Pancreas (tissue), 10 donors: ENCODE data around the gene SPOPL. TPM values are rescaled to one million over a fixed set of nuclear protein-coding genes. Genes with fewer than 3 reads are reported as not detected.
"Not testable (repeated sequence)": the region's sequence is repeated elsewhere in the genome, so short reads cannot be mapped to it uniquely, and the experiment has no call there.

Experiments
- ATAC-seq, 4 donors: fragments of 200-7000 bp; cut with Tn5 transposase; one replicate each; pipeline versions ENCODE4 v1.8.0 to v1.9.1; 2020; ENCODE audit warnings: mild to moderate bottlenecking in 4 of 4, moderate library complexity in 4 of 4
- DNase-seq, 6 donors: peaks; one replicate each; pipeline ENCODE4 v3.0.0-alpha.2; 2020
- FAIRE-seq: peaks from 2 replicates; lab custom pipeline; 2012; peaks lifted over from hg19 to GRCh38; lab: Jason Lieb, UNC
- H3K27ac ChIP-seq, 4 donors: fragments of 200-600 bp; sonication (generic); 1 replicate in 3 of 4; 2 replicates in 1 of 4; pipeline versions ENCODE4 v1.5.0 to v1.8.0; 2020
- H3K27me3 ChIP-seq, 4 donors: fragments of 200-600 bp; one replicate each; pipeline ENCODE4 v1.8.0; 2021
- H3K36me3 ChIP-seq, 3 donors: fragments of 200-600 bp; sonication (generic) in 1 of 3; one replicate each; pipeline versions ENCODE4 v1.5.0 to v1.8.0; 2020 to 2021
- H3K4me1 ChIP-seq, 3 donors: fragments of 200-600 bp; one replicate each; pipeline ENCODE4 v1.8.0; 2021
- H3K4me3 ChIP-seq, 4 donors: fragments of 200-600 bp; sonication (generic) in 2 of 4; one replicate each; pipeline versions ENCODE4 v1.5.0 to v1.8.0; 2020 to 2021
- H3K9me3 ChIP-seq, 4 donors: fragments of 200-600 bp; one replicate each; pipeline ENCODE4 v1.8.0; 2021
- WGBS, 2 donors: extraction: QIAGEN DNeasy Blood & Tissue Kit; methylation state at CpG; one replicate each; pipeline ENCODE4 v1.1.7; 2013; 5-methylcytosine and 5-hydroxymethylcytosine counted together
- intact Hi-C, 3 donors: fragments of 100-400 bp; cut with DNase I; formaldehyde crosslinking; loops; one replicate each; pipeline versions ENCODE4 v1.11.1 to v1.14.2; 2022
- polyA plus RNA-seq, 2 donors: library from polyadenylated mRNA; stranded (reverse); fragments of 200-250 nt; gene quantifications; one replicate each; pipeline ENCODE4 v1.2.3, GENCODE V29; 2013
- total RNA-seq, 6 donors: library from RNA; stranded (reverse); fragmentation: NEBNext Ultra II Directional in 4 of 6; extraction: Animal tissue kit (Norgen Biotek cat#: 25700) in 4 of 6; gene quantifications; one replicate each; pipeline versions ENCODE4 v1.2.1 to v1.2.4, GENCODE V29; 2021 to 2023
- TF ChIP-seq, protein P1 (sequence below), 4 donors: fragments of 200-600 bp; sonication (generic) in 3 of 4; IDR thresholded peaks; one replicate each; pipeline versions ENCODE4 v1.5.0 to v1.8.0; 2021; ENCODE audit warnings: antibody characterized with exemption in 4 of 4
- donor health status: healthy with polysubstance abuse.
- donor health status: DM: no; HTN: no; CAD: no; lungs with moderate emphysema.
- donor health status: DM: no; HTN: no; CAD: no.
- donor health status: control.
- donor health status: control.
- donor health status: Bipolar disorder and iron deficiency.
- donor health status: DM: yes; HTN: yes; CAD: no.
- donor health status: DM: no; HTN: no; CAD: no.
- donor health status: DM: no; HTN: no; CAD: no.
- donor health status: DM: yes; HTN: yes; CAD: no.

Gene SPOPL
- total and polyA plus RNA-seq, 8 donors = 2.5 to 18.5 (median 9.6) TPM

DNA sequence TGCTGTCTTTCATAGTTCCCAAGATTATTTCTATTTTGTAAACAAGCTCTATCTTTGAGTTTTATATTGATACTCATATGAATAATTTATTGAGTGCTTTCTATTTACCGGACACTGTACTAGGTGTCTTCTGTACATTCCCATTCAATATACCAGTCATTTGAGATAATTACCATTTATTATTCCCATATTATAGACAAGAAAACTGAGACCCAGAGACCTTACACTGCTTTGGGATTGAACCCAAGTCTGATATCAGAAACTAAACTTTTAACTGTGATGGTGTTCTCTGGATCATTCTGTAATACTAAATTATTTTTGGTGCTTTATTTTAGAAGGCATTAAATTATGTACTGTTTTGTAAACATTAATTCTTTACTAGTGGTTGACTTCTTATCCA is 17.3 kb downstream of the SPOPL start:
- Histone ChIP-seq H3K27ac (no peak overlapping the region), H3K4me1 (peaks cover 0 to 19% (median 16%) of the 10 kb centered on the region in 3 donors), H3K36me3 (no peaks in the 10 kb centered on the region), H3K9me3 (no peaks in the 10 kb centered on the region), H3K4me3 (no peak overlapping the region), H3K27me3 (no peaks in the 10 kb centered on the region)
- ATAC-seq (no peak), DNase-seq (no peak), FAIRE-seq (no peak)
- WGBS, 2 donors = 91 to 100% methylated on average over 1 of the region's 1 CpG
- intact Hi-C loops = no loop called here
- TF ChIP-seq, protein P1, sequence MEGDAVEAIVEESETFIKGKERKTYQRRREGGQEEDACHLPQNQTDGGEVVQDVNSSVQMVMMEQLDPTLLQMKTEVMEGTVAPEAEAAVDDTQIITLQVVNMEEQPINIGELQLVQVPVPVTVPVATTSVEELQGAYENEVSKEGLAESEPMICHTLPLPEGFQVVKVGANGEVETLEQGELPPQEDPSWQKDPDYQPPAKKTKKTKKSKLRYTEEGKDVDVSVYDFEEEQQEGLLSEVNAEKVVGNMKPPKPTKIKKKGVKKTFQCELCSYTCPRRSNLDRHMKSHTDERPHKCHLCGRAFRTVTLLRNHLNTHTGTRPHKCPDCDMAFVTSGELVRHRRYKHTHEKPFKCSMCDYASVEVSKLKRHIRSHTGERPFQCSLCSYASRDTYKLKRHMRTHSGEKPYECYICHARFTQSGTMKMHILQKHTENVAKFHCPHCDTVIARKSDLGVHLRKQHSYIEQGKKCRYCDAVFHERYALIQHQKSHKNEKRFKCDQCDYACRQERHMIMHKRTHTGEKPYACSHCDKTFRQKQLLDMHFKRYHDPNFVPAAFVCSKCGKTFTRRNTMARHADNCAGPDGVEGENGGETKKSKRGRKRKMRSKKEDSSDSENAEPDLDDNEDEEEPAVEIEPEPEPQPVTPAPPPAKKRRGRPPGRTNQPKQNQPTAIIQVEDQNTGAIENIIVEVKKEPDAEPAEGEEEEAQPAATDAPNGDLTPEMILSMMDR (IDR thresholded peaks at IDR 0.05) = no peak

DNA sequence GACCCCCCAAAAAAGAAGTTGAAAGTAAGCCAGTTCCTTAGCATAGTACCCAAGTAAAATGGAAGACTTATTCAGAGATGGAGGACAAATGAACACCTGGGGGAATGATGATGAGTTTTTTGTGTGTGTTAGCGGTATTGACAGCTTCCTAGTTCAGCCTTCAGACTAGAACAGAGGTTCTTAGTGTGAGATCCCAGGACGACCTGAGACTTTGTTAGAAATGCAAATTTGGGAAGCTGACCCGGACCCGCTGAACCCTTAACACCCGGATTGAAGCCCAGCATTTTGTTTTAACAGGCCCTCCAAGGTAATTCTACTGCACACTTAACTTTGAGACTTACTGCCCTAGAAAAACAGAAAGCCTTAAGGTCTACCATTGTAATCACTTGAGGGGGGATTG is 20.3 kb downstream of the SPOPL start:
- no peaks in the 10 kb centered on the region for H3K36me3 ChIP-seq
- ATAC-seq (no peak), FAIRE-seq (no peak), DNase-seq (no peak)
- no peaks in the 10 kb centered on the region for H3K9me3 ChIP-seq
- H3K27ac ChIP-seq = no peak overlapping the region
- no peaks in the 10 kb centered on the region for H3K27me3 ChIP-seq
- TF ChIP-seq, protein P1 (IDR thresholded peaks at IDR 0.05) = no peak
- intact Hi-C loops = no loop called here
- H3K4me3 ChIP-seq = no peak overlapping the region
- WGBS, 2 donors = 90 to 94% methylated on average over 5 of the region's 5 CpGs
- H3K4me1 ChIP-seq = peaks cover 0 to 15% (median 0%) of the 10 kb centered on the region in 3 donors

DNA sequence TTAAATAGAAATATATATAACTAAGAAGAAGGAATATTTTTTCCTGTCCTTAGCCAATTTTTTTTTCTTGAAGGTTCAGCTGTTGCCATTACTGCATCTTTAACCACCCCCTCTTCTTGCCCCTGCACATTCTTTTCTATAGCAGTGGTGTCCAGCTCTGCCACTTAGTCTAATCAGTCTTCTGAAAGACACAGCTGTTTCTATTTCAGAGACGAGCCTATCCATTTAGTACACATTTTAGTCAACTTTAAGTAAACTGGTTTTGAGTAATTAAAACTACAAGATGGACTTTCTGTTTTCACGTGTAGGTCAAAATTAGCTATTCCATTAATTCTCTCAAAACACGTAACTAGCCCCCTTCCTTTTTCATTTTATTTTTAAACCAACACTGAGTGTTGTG is 21.0 kb downstream of the SPOPL start:
- 68 to 74% methylated on average over 3 of the region's 3 CpGs for WGBS, 2 donors
- TF ChIP-seq, protein P1 (IDR thresholded peaks at IDR 0.05) = no peak
- H3K36me3 ChIP-seq = no peaks in the 10 kb centered on the region
- no peaks in the 10 kb centered on the region for H3K27me3 ChIP-seq
- ATAC-seq = no peak
- no peak for FAIRE-seq
- intact Hi-C loops = no loop called here
- H3K27ac ChIP-seq = no peak overlapping the region
- H3K4me3 ChIP-seq = no peak overlapping the region
- no peaks in the 10 kb centered on the region for H3K9me3 ChIP-seq
- no peak for DNase-seq
- peaks cover 0 to 11% (median 0%) of the 10 kb centered on the region in 3 donors for H3K4me1 ChIP-seq

DNA sequence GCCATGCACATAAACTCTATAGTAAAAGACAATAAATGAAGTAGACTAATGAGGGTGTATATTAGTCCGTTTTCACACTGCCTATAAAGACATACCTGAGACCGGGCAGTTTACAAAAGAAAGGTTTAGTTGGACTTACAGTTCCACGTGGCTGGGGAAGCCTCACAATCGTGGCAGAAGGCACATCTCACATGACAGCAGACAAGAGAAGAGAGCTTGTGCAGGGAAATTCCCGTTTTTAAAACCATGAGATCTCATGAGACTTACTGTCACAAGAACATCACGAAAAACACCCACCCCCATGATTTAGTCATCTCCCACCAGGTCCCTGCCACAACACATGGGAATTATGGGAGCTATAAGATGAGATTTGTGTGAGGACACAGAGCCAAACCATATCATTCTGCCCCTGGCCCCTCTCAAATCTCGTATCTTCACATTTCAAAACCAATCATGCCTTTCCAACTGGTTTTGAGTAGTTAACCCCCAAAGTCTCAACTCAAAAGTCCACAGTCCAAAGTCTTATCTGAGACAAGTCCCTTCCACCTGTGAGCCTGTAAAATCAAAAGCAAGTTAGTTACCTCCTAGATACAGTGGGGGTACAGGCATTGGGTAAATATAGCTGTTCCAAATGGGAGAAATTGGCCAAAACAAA is 21.6 kb downstream of the SPOPL start:
- H3K4me1 ChIP-seq, ATAC-seq, FAIRE-seq, H3K9me3 ChIP-seq, H3K4me3 ChIP-seq, H3K27ac ChIP-seq, intact Hi-C loops, H3K27me3 ChIP-seq, H3K36me3 ChIP-seq, DNase-seq: not testable (repeated sequence)
- 87 to 91% methylated on average over 7 of the region's 7 CpGs for WGBS, 2 donors

DNA sequence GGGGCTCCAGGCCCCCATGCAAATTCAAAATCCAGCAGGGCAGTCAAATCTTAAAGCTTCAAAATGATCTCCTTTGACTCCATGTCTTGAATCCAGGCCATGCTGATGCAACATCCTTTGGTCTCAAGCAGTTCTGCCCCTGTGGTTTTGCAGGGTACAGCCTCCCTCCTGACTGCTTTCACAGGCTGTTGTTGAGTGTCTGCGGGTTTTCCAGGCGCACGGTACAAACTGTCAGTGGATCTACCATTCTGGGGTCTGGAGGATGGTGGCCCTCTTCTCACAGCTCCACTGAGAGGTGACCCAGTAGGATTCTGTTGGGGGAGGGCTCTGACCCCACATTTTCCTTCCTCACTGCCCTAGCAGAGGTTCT is 22.1 kb downstream of the SPOPL start:
- H3K4me1 ChIP-seq, H3K4me3 ChIP-seq, FAIRE-seq, DNase-seq, H3K36me3 ChIP-seq, H3K9me3 ChIP-seq, ATAC-seq, H3K27ac ChIP-seq, H3K27me3 ChIP-seq, intact Hi-C loops: not testable (repeated sequence)
- WGBS, 2 donors = 65 to 96% methylated on average over 3 of the region's 3 CpGs

DNA sequence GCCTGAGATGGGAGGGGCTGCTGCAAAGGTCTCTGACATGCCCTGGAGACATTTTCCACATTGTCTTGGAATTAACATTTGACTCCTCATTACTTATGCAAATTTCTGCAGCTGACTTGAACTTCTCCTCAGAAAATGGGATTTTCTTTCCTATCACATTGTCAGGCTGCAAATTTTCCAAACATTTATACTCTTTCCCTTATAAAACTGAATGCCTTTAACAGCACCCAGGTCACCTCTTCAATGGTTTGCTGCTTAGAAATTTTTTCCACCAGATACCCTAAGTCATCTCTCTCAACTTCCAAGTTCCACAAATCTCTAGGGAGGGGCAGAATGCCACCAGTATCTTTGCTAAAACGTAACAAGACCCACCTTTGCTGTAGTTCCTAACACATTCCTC is 22.8 kb downstream of the SPOPL start:
- WGBS, 2 donors = 99 to 100% methylated on average over 1 of the region's 1 CpG
- H3K4me3 ChIP-seq, H3K9me3 ChIP-seq, H3K36me3 ChIP-seq, intact Hi-C loops, H3K27ac ChIP-seq, H3K27me3 ChIP-seq, DNase-seq, ATAC-seq, FAIRE-seq: not testable (repeated sequence)
- peaks cover 0 to 10% (median 0%) of the 10 kb centered on the region in 3 donors for H3K4me1 ChIP-seq
